IMR-90 (cell line): ENCODE data around the gene LEPROT. TPM values are rescaled to one million over a fixed set of nuclear protein-coding genes. Genes with fewer than 3 reads are reported as not detected.

Experiments
- ATAC-seq: fragments of 200-7000 bp; cut with Tn5 transposase; 2 replicates; pipeline ENCODE4 v1.9.1; 2020; ENCODE audit warnings: low read depth, mild to moderate bottlenecking, moderate library complexity
- BruUV-seq: library from RNA; stranded (reverse); fragments of 400-500 nt; replicated peaks from 2 replicates; lab custom pipeline; 2021; lab: Mats Ljungman, UMichigan
- CTCF ChIA-PET: fragments of 300-600 bp; formaldehyde crosslinking; extraction: SDS; loops from one replicate; lab custom pipeline; 2021; ENCODE audit warnings: antibody characterized with exemption; lab: Yijun Ruan, JAX
- POLR2A ChIA-PET: fragments of 300-600 bp; sonication (Branson Sonifier 250); formaldehyde crosslinking; loops from one replicate; lab custom pipeline; 2022; ENCODE audit warnings: antibody characterized with exemption; ENCODE audit not compliant: unreplicated experiment; lab: Charles Lee
- DNase-seq: peaks from one replicate; pipeline ENCODE4 v3.0.0; 2013
- H2AFZ ChIP-seq: replicated peaks from 2 replicates; pipeline ENCODE3; 2013; ENCODE audit warnings: low read length, mild to moderate bottlenecking; ENCODE audit not compliant: poor library complexity
- H2AK5ac ChIP-seq: 2 replicates; pipeline ENCODE4 v1.6.1; 2013; ENCODE audit warnings: low read depth, low read length, inconsistent platforms
- H2AK9ac ChIP-seq: replicated peaks from 2 replicates; pipeline ENCODE3; 2013; ENCODE audit warnings: mild to moderate bottlenecking, low read depth, low read length, moderate library complexity; ENCODE audit not compliant: poor library complexity
- H2BK120ac ChIP-seq: 2 replicates; pipeline ENCODE4 v1.6.1; 2013; ENCODE audit warnings: low read depth, low read length, inconsistent platforms
- H2BK15ac ChIP-seq: 3 replicates; pipeline ENCODE4 v1.6.1; 2013; ENCODE audit warnings: low read depth, low read length, inconsistent platforms
- H2BK20ac ChIP-seq: 2 replicates; pipeline ENCODE4 v1.6.1; 2013; ENCODE audit warnings: low read depth, mild to moderate bottlenecking, inconsistent platforms, low read length, moderate library complexity
- H2BK5ac ChIP-seq: 2 replicates; pipeline ENCODE4 v1.6.1; 2013; ENCODE audit warnings: mild to moderate bottlenecking, low read depth, low read length, inconsistent platforms; ENCODE audit not compliant: poor library complexity, severe bottlenecking
- H3K14ac ChIP-seq: replicated peaks from 2 replicates; pipeline ENCODE4 v1.6.1; 2013; ENCODE audit warnings: low read depth, low read length, inconsistent platforms
- H3K18ac ChIP-seq: 2 replicates; pipeline ENCODE4 v1.6.1; 2013; ENCODE audit warnings: low read depth, low read length, control low read depth
- H3K23ac ChIP-seq: 2 replicates; pipeline ENCODE4 v1.6.1; 2013; ENCODE audit warnings: low read depth, low read length, inconsistent platforms
- H3K27ac ChIP-seq: 2 replicates; pipeline ENCODE4 v1.5.1; 2013; ENCODE audit warnings: mild to moderate bottlenecking, control low read depth, low read length; ENCODE audit not compliant: insufficient read depth
- H3K27me3 ChIP-seq: 2 replicates; pipeline ENCODE4 v1.6.1; 2013; ENCODE audit warnings: low read length; ENCODE audit not compliant: control insufficient read depth, insufficient read depth
- H3K36me3 ChIP-seq: 2 replicates; pipeline ENCODE4 v1.6.1; 2013; ENCODE audit warnings: low read length, mixed read lengths; ENCODE audit not compliant: control insufficient read depth, insufficient read depth
- H3K4ac ChIP-seq: 2 replicates; pipeline ENCODE4 v1.6.1; 2013; ENCODE audit warnings: low read depth, low read length, inconsistent platforms
- H3K4me1 ChIP-seq: 2 replicates; pipeline ENCODE4 v1.6.1; 2013; ENCODE audit warnings: low read length, mixed read lengths; ENCODE audit not compliant: control insufficient read depth, insufficient read depth
- H3K4me2 ChIP-seq: 2 replicates; pipeline ENCODE4 v1.6.1; 2013; ENCODE audit warnings: low read depth, mild to moderate bottlenecking, control low read depth, low read length, moderate library complexity
- H3K4me3 ChIP-seq: 2 replicates; pipeline ENCODE4 v1.5.1; 2013; ENCODE audit warnings: low read depth, mild to moderate bottlenecking, control low read depth, low read length, moderate library complexity; ENCODE audit not compliant: insufficient read depth
- H3K56ac ChIP-seq: 2 replicates; pipeline ENCODE4 v1.6.1; 2013; ENCODE audit warnings: low read length, inconsistent platforms; ENCODE audit not compliant: insufficient read depth; ENCODE audit errors: extremely low read depth
- H3K79me1 ChIP-seq, 2 experiments: 2 replicates each; pipeline ENCODE4 v1.6.1; 2013; ENCODE audit warnings: low read length in 2 of 2, inconsistent platforms in 1 of 2, low read depth in 1 of 2
- H3K9ac ChIP-seq: 2 replicates; pipeline ENCODE4 v1.6.1; 2013; ENCODE audit warnings: low read depth, low read length, control low read depth
- H3K9me1 ChIP-seq: 2 replicates; pipeline ENCODE4 v1.6.1; 2013; ENCODE audit warnings: low read length, inconsistent platforms; ENCODE audit not compliant: insufficient read depth
- H3K9me3 ChIP-seq: 2 replicates; pipeline ENCODE4 v1.6.1; 2013; ENCODE audit warnings: low read length; ENCODE audit not compliant: control insufficient read depth, insufficient read depth
- H4K20me1 ChIP-seq: 2 replicates; pipeline ENCODE4 v1.6.1; 2013; ENCODE audit warnings: low read length, inconsistent platforms; ENCODE audit not compliant: insufficient read depth
- H4K5ac ChIP-seq: 2 replicates; pipeline ENCODE4 v1.6.1; 2013; ENCODE audit warnings: mild to moderate bottlenecking, low read depth, low read length, control low read depth
- H4K8ac ChIP-seq, 2 experiments: 2 replicates each; pipeline ENCODE4 v1.6.1; 2013; ENCODE audit warnings: low read depth in 2 of 2, low read length in 2 of 2, control low read depth in 1 of 2, inconsistent platforms in 1 of 2
- H4K91ac ChIP-seq: 2 replicates; pipeline ENCODE4 v1.6.1; 2013; ENCODE audit warnings: low read depth, low read length, inconsistent platforms; ENCODE audit not compliant: insufficient read depth
- CEBPB ChIP-seq: IDR thresholded peaks from 2 replicates; pipeline ENCODE4 v1.6.1; 2012; ENCODE audit warnings: low read depth, low read length, improper control_type of control experiment
- RCOR1 ChIP-seq: IDR thresholded peaks from 2 replicates; pipeline ENCODE4 v1.6.1; 2012; ENCODE audit warnings: mild to moderate bottlenecking, low read length, improper control_type of control experiment; ENCODE audit not compliant: insufficient replicate concordance
- WGBS, 2 experiments: methylation state at CpG; one replicate each; pipeline versions ENCODE4 v1.1.5 to v1.1.7; 2013; ENCODE audit warnings: missing lambda C conversion rate in 2 of 2; ENCODE audit not compliant: insufficient read length in 1 of 2; ENCODE audit errors: extremely low coverage in 2 of 2; 5-methylcytosine and 5-hydroxymethylcytosine counted together
- dilution Hi-C: fragments of 300-500 bp; cut with HindIII; formaldehyde crosslinking; loops from one replicate; pipeline ENCODE4 v1.14.3; 2018; ENCODE audit warnings: low sequenced_read_pairs; ENCODE audit not compliant: unreplicated experiment
- in situ Hi-C: fragments of 300-500 bp; cut with MboI; formaldehyde crosslinking; loops from 3 replicates; pipeline ENCODE4 v1.14.3; 2019; ENCODE audit warnings: low sequenced_read_pairs, inconsistent platforms, mixed read lengths
- intact Hi-C: fragments of 100-400 bp; cut with micrococcal nuclease; formaldehyde crosslinking; loops from 2 replicates; pipeline ENCODE4 v1.10.0; 2022
- polyA plus RNA-seq, 3 experiments: library from polyadenylated mRNA; depleted of rRNA; stranded (reverse); fragments of >200 nt; gene quantifications; 2 replicates each; pipeline ENCODE4 v1.2.3, GENCODE V29; 2012; ENCODE audit warnings: low replicate concordance in 1 of 3
- total RNA-seq: library from RNA; depleted of rRNA; stranded (reverse); fragments of >200 nt; gene quantifications from 2 replicates; pipeline ENCODE4 v1.2.3, GENCODE V29; 2012

The LEPROT gene
- total and polyA plus RNA-seq, 2 of the 4 experiments (the other 2 are of a cell fraction): 21.0 to 40.2 TPM

- Histone ChIP-seq H3K56ac (no peak overlapping the region), H2AK9ac (no peak overlapping the region), H2BK20ac (no peak overlapping the region), H3K9me1 (no peaks in the 10 kb centered on the region; the same call in 1 of the 2 replicates), H2AK5ac (no peak overlapping the region), H3K4me3 (no peak overlapping the region), H4K5ac (no peak overlapping the region), H2BK120ac (no peak overlapping the region), H3K4me2 (no peak overlapping the region), H3K4me1 (peaks cover 2% of the 10 kb centered on the region; the same call in 1 of the 2 replicates), H4K91ac (no peak overlapping the region), H3K79me1 (no peaks in the 10 kb centered on the region), H3K27ac (no peak overlapping the region), H3K36me3 (no peaks in the 10 kb centered on the region), H4K20me1 (no peaks in the 10 kb centered on the region), H3K9ac (no peak overlapping the region), H3K9me3 (no peaks in the 10 kb centered on the region), H3K23ac (no peak overlapping the region), H3K14ac (no peak overlapping the region), H2AFZ (no peak overlapping the region), H2BK15ac (no peak overlapping the region), H3K18ac (no peak overlapping the region), H4K8ac (no peak overlapping the region), H3K4ac (no peak overlapping the region), H3K27me3 (no peaks in the 10 kb centered on the region), H2BK5ac (no peak overlapping the region)
- dilution Hi-C loops: no loop called here
- ChIA-PET POLR2A (no interaction called here), CTCF (interaction anchor here (0.6 kb wide), 1 partner anchor 270 kb away, joined by 3 read pairs; no protein-coding TSS in a partner anchor)
- no TSS peak for BruUV-seq
- ATAC-seq: no peak
- intact Hi-C loops: no loop called here
- no CpG with 5 or more reads among the region's 1 CpG for WGBS, 2 experiments
- TF ChIP-seq RCOR1 (no peak), CEBPB (0 out of 2 replicates have a peak, but pooled peaks have one; percentile 17)
- in situ Hi-C loops: no loop called here
- DNase-seq: no peak
These were observed 3.7 kb upstream of the LEPROT start for GRCh38 chr1:65416767-65417166.
